Adrenal gland (tissue), 12 donors: ENCODE measurements around the gene KCNIP2. TPM values are rescaled to one million over a fixed set of nuclear protein-coding genes. Genes with fewer than 3 reads are reported as not detected.

Experiments
- DNase-seq, 7 donors: peaks; one replicate each; pipeline ENCODE4 v3.0.0-alpha.2; 2019 to 2020
- H3K27ac ChIP-seq, 5 donors: fragments of 200-600 bp; sonication (generic) in 4 of 5; 1 replicate in 3 of 5; 2 replicates in 2 of 5; pipeline versions ENCODE4 v1.5.1 to v1.8.0; 2016 to 2020; ENCODE audit warnings: mild to moderate bottlenecking in 1 of 5
- H3K27me3 ChIP-seq: fragments of 200-600 bp; 2 replicates; pipeline ENCODE4 v1.8.0; 2021
- H3K36me3 ChIP-seq, 2 donors: fragments of 200-600 bp; replicated peaks in 1 of 2; 1 replicate in 1 of 2; 2 replicates in 1 of 2; pipeline versions ENCODE4 v1.5.1 to v1.8.0; 2018 to 2022
- H3K4me1 ChIP-seq, 2 donors: fragments of 200-600 bp; replicated peaks in 1 of 2; 1 replicate in 1 of 2; 2 replicates in 1 of 2; pipeline versions ENCODE4 v1.5.1 to v1.8.0; 2018 to 2021
- H3K4me3 ChIP-seq, 4 donors: fragments of 200-600 bp; sonication (generic) in 3 of 4; one replicate each; pipeline ENCODE4 v1.5.1; 2016 to 2018
- H3K9me3 ChIP-seq, 3 donors: fragments of 200-600 bp; sonication (generic) in 1 of 3; replicated peaks in 1 of 3; 1 replicate in 2 of 3; 2 replicates in 1 of 3; pipeline versions ENCODE4 v1.5.1 to v1.8.0; 2016 to 2021
- POLR2A ChIP-seq, 2 donors: fragments of 450-650 bp; IDR thresholded peaks; one replicate each; pipeline ENCODE4 v1.6.1; 2017; ENCODE audit warnings: antibody characterized with exemption in 2 of 2, mild to moderate bottlenecking in 2 of 2, moderate library complexity in 1 of 2
- WGBS, 4 donors: extraction: QIAGEN DNeasy Blood & Tissue Kit in 2 of 4; methylation state at CpG; one replicate each; pipeline versions ENCODE4 v1.1.5 to v1.1.7; 2013 to 2017; 5-methylcytosine and 5-hydroxymethylcytosine counted together
- intact Hi-C, 2 donors: fragments of 100-400 bp; cut with DNase I; formaldehyde crosslinking; loops; one replicate each; pipeline versions ENCODE4 v1.14.1 to v1.15.0; 2022 to 2023
- polyA plus RNA-seq, 3 donors: library from polyadenylated mRNA; stranded (reverse); fragments of 200-250 nt in 2 of 3; fragments of 350-450 nt in 1 of 3; fragmentation: Illumina TruSeq in 1 of 3; extraction: RNeasy Lipid Tissue Mini Kit (QIAGEN cat#74804) in 1 of 3; gene quantifications; one replicate each; pipeline ENCODE4 v1.2.3, GENCODE V29; 2013 to 2014
- total RNA-seq, 9 donors: library from RNA; depleted of rRNA in 4 of 9; stranded (reverse); fragments of >200 nt in 4 of 9; fragments of 120-200 nt in 1 of 9; fragmentation: NEBNext Ultra II Directional in 1 of 9; extraction: Animal tissue kit (Norgen Biotek cat#: 25700) in 1 of 9; gene quantifications; one replicate each; pipeline versions ENCODE4 v1.1.0 to v1.2.4, GENCODE V29; 2013 to 2023
- TF ChIP-seq, protein P1 (sequence below), 6 experiments: fragments of 450-650 bp in 4 of 6; fragments of 200-600 bp in 2 of 6; sonication (generic) in 1 of 6; IDR thresholded peaks; 1 replicate in 5 of 6; 2 replicates in 1 of 6; pipeline versions ENCODE4 v1.5.1 to v1.8.0; 2016 to 2021; ENCODE audit warnings: antibody characterized with exemption in 6 of 6, mild to moderate bottlenecking in 2 of 6, moderate library complexity in 1 of 6
- donor health status: healthy with polysubstance abuse.
- donor health status: Bipolar disorder and iron deficiency.
- donor health status: DM: yes; HTN: yes; CAD: no.
- donor health status: DM: no; HTN: no; CAD: no.
- donor health status: DM: no; HTN: no; CAD: no.
- donor health status: DM: yes; HTN: yes; CAD: no.

Gene KCNIP2
- total and polyA plus RNA-seq, 12 donors, result 2.2 to 23.0 (median 4.6) TPM; not detected in 1

DNA sequence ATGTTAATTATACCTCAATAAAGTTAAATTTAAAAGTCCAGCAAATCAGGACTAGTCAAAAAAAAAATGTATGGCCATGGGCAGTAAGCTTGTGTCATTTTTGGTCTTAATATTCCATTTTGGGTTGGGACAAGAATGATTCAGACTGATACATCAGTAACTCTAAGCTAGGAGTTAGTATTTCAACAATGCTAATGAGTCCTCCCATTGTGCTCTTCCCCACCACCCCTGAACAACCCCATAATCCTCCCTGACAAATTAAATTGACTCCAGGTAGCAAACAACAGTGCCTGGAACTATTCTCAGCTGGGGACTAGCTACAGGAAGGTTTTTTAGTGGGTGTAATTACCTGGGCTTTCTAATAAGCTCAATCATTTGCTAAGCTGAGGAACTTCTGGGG, 30.7 kb upstream of the KCNIP2 start:
- no peak overlapping the region for H3K27ac ChIP-seq
- intact Hi-C loops, result no loop called here
- no peak for TF ChIP-seq POLR2A (IDR thresholded peaks at IDR 0.05)
- TF ChIP-seq, protein P1, sequence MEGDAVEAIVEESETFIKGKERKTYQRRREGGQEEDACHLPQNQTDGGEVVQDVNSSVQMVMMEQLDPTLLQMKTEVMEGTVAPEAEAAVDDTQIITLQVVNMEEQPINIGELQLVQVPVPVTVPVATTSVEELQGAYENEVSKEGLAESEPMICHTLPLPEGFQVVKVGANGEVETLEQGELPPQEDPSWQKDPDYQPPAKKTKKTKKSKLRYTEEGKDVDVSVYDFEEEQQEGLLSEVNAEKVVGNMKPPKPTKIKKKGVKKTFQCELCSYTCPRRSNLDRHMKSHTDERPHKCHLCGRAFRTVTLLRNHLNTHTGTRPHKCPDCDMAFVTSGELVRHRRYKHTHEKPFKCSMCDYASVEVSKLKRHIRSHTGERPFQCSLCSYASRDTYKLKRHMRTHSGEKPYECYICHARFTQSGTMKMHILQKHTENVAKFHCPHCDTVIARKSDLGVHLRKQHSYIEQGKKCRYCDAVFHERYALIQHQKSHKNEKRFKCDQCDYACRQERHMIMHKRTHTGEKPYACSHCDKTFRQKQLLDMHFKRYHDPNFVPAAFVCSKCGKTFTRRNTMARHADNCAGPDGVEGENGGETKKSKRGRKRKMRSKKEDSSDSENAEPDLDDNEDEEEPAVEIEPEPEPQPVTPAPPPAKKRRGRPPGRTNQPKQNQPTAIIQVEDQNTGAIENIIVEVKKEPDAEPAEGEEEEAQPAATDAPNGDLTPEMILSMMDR (IDR thresholded peaks at IDR 0.05), result no peak
- no peaks in the 10 kb centered on the region for H3K36me3 ChIP-seq
- no peak for DNase-seq
- no peaks in the 10 kb centered on the region for H3K9me3 ChIP-seq
- no peak overlapping the region for H3K4me3 ChIP-seq
- H3K27me3 ChIP-seq, result no peaks in the 10 kb centered on the region
- H3K4me1 ChIP-seq, result no peaks in the 10 kb centered on the region

DNA sequence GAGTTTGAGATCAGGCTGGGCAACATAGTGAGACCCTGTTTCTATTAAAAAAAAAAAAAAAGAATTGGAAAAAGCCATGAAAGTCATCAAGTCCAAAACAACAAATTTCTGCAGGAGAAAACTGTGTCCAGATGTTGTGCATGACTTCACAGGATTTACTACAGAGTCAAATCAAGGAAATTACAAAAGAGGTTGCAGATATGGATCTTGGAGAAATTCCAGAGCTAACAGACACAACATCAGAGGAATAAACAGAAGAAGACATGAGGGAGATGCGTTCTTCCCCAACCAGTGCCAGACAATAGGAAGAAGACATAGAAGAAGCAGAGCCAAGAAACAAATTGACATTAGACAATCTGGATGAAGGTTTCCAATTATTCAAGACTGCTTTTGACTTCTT, 24.3 kb upstream of the KCNIP2 start:
- TF ChIP-seq, protein P1 (IDR thresholded peaks at IDR 0.05), result no peak
- no peak for TF ChIP-seq POLR2A (IDR thresholded peaks at IDR 0.05)
- Histone ChIP-seq H3K36me3 (no peaks in the 10 kb centered on the region), H3K4me1 (no peaks in the 10 kb centered on the region), H3K4me3 (no peak overlapping the region), H3K27me3 (no peaks in the 10 kb centered on the region), H3K9me3 (no peaks in the 10 kb centered on the region), H3K27ac (no peak overlapping the region)
- whole genome bisulfite sequencing, 4 donors, result 63 to 79% (median 71%) methylated on average over 1 of the region's 1 CpG
- DNase-seq, result no peak
- intact Hi-C loops, result no loop called here

DNA sequence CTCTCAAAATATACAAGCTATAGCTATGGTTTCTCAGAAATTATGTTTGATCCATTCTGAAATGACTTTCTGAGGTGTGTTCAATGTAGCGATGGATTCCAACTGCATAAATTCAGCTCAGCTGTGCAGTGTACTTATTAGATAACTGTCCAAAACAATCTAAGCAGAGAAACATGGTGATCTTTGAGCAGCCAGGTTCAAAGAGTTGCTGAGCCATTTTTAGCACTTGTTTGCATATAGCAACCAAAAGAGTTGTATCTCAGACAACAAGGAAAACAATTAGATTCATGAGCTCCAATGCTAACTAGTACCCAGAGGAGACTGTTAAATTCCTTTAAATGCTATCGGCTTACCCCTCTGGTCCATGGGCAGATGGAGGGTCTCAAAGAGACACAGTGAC, 15.9 kb upstream of the KCNIP2 start:
- Histone ChIP-seq H3K36me3 (no peaks in the 10 kb centered on the region), H3K27me3 (no peaks in the 10 kb centered on the region), H3K4me3 (no peak overlapping the region), H3K9me3 (peaks cover 0 to 8% (median 0%) of the 10 kb centered on the region in 3 donors), H3K27ac (no peak overlapping the region), H3K4me1 (peaks cover 7 to 15% of the 10 kb centered on the region in 2 donors)
- intact Hi-C loops, result no loop called here
- DNase-seq, result no peak
- TF ChIP-seq, protein P1 (IDR thresholded peaks at IDR 0.05), result no peak
- no peak for TF ChIP-seq POLR2A (IDR thresholded peaks at IDR 0.05)
- WGBS, 4 donors, result 96 to 97% (median 96%) methylated on average over 2 of the region's 2 CpGs

GRCh38 chr10:101858723-101859500, 15.3 kb upstream of the KCNIP2 start:
- peaks cover 7 to 15% of the 10 kb centered on the region in 2 donors for H3K4me1 ChIP-seq
- peaks cover 0 to 8% (median 0%) of the 10 kb centered on the region in 3 donors for H3K9me3 ChIP-seq
- no peak overlapping the region for H3K4me3 ChIP-seq
- peak overlapping the region in 1 of 5 donors; percentile 20 for H3K27ac ChIP-seq
- no peaks in the 10 kb centered on the region for H3K27me3 ChIP-seq
- DNase-seq, result no peak
- no peaks in the 10 kb centered on the region for H3K36me3 ChIP-seq
- intact Hi-C loops, result no loop called here
- WGBS, 4 donors, result 43 to 76% (median 49%) methylated on average over 3 of the region's 3 CpGs
- TF ChIP-seq POLR2A (IDR thresholded peaks at IDR 0.05), result no peak
- TF ChIP-seq, protein P1 (IDR thresholded peaks at IDR 0.05), result no peak
